Stimulated activated CD4-positive, alpha-beta T cell treated with anti-CD3 and anti-CD28 coated beads, Interleukin-15, amount 100 ng/mL, for 1 hour (primary cell): Measurements from ENCODE around the gene ZNF566.
"Not testable (repeated sequence)": the region's sequence is repeated elsewhere in the genome, so short reads cannot be mapped to it uniquely, and the experiment has no call there.

Source experiments
- DNase-seq, 2 donors: peaks; one replicate each; pipeline ENCODE4 v3.0.0-alpha.2; 2020; ENCODE audit warnings: low read depth in 1 of 2, low spot score in 1 of 2

The ZNF566 gene

DNA sequence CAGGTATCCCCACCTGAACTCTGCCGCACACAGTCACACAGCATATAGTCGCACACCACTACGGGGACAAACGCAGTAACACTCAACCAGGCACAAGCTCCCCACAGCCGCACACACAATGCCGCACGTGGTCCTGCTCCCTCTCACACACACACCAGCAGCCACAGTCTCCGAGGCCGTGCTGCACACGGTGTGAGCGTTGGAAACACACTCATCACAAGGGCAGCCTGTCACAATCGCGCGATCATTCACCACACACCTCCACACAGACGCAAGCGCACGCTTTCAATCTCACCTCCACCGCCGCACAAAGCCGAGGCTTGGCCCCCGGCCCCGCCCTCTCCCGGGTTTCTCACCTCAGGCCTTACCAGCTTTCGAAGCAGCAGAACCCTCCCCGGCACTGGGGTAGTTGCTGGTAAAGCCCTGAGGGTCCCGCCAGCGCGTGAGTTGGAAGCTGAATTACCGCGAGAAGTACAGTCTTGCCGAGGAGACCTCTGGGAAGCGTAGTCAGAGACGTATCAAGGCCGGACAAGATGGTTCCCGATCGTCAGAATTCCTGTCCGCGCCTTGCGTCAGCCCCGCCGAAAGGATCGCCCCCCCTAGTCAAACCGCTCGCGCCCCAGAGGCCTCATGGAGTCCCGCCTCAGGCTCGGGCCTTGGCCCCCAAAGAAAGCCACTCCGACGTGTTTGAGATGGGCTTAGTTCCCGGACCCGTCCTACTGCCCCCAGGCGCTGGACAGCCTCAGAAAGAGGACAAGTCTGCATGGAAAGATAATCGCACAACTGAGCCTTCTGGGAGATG lies at the start of gene ZNF566:
TSS of gene ZNF566 (minus strand) at position 444 of the 802 bp plus-strand sequence. CDS start 13,004 bp downstream, outside the sequence.
- DNase-seq: peak; percentile 84 to 87

- DNase-seq: no peak
Measured at GRCh38 chr19:36528921-36529518, 39.7 kb upstream of the ZNF566 start.

GRCh38 chr19:36528194-36528920 lies 39.0 kb upstream of the ZNF566 start, which contains the start of gene ZNF260:
ZNF260 (minus strand) TSS chr19:36528271; CDS start chr19:36515238, 13,033 bp downstream.
- peak; percentile 77 to 86 for DNase-seq

- no peak for DNase-seq
Measured at GRCh38 chr19:36527873-36528193, 38.5 kb upstream of the ZNF566 start.

GRCh38 chr19:36527341-36527740 lies 38.0 kb upstream of the ZNF566 start:
- DNase-seq: no peak

DNA sequence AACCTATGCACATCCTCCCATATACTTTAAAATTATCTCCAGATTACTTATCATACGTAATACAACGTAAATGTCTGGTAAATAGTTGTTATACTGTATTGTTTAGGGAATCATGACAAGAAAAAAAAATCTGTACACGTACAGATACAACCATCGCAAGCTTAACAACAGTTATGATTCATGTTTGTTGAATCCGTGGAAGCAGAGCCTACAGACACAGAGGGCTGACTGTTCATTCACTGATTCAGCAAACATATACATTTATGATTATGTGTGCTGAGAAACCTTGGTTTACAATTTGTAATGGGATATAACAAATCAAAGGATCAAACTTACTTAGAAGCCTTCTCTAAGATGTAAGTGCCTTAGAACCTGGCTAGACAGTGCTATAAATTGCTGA lies 37.2 kb upstream of the ZNF566 start:
- DNase-seq: no peak

DNA sequence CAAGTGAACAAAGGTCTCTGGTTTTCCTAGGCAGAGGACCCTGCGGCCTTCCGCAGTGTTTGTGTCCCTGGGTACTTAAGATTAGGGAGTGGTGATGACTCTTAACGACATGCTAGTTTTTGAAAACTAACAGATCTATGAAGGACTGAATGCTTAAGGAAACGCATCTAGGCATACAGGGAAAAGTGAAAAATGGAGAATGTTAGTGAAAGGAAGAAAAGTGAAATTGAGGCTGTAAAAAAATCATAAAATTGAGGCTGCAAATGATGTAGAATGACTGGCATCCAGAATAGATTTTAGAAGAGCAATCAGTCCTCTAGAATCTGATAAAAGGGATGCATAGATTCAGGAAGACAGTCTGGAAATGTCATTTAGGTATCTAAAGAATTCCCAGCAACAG lies 35.3 kb upstream of the ZNF566 start:
- DNase-seq: no peak

DNA sequence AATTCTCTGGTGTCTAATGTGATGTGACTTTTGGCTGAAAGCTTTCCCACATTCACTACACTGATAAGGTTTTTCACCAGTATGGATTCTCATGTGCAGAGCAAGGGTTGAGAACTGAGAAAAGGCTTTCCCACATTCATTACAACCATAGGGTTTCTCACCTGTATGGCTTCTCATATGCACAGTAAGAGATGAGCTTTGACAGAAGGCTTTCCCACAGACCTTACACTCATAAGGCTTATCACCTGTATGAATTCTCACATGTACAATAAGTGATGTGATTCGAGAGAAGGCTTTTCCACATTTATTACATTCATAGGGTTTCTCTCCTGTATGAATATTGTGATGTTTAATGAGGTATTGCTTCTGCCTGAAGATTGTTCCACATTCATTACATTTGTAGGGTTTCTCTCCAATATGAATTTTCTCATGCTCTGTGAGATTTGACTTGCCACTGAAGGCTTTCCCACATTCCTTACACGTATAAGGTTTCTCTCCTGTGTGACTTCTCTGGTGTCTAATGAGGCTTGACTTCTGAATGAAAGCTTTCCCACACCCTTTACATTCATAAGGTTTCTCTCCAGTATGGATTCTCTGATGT lies 24.8 kb upstream of the ZNF566 start:
- no peak for DNase-seq

- no peak for DNase-seq
Measured at GRCh38 chr19:36508325-36508724, 19.0 kb upstream of the ZNF566 start.

- DNase-seq: no peak
Measured at GRCh38 chr19:36501973-36502372, 12.6 kb upstream of the ZNF566 start.

DNA sequence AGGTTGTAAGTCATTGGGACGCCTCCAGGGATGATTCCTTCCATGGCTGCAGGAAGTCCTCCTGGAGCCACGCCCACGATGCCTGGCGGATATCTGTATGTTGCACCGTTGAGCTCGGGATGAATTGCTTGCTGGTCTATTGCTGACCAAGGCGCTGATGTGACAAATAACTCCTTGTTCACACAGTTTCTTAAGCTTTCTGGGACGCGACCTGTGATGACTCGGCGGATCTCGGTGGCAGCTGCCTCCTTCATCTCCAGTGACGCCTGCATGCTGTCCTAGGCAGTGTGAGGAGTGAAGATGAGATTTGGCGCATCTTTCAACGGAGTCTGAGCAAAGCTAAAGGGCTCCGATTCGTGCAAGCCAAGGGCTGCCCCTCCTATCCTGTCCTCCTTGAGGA lies 7.6 kb upstream of the ZNF566 start:
- DNase-seq: no peak

DNA sequence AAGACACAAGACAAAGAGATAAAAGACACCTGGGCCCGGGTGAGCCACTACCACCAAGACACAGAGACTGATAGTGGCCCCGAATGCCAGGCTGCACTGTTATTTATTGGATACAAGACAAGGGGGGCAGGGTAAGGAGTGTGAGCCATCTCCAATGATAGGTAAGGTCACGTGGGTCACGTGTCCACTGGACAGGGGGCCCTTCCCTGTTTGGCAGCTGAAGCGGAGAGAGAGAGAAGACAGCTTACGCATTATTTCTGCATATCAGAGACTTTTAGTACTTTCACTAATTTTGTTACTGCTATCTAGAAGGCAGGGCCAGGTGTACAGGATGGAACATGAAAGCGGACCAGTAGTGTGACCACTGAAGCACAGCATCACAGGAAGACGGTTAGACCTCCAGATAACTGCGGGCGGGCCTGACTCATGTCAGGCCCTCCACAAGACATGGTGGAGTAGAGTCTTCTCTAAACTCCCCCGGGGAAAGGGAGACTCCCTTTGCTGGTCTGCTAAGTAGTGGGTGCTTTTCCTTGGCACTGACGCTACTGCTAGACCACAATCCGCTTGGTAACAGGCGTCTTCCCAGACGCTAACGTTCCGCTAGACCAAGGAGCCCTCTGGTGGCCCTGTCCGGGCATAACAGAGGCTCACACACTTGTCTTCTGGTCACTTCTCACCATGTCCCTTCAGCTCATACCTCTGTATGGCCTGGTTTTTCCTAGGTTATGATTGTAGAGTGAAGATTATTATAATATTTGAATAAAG lies 3.5 kb upstream of the ZNF566 start:
- DNase-seq: not testable (repeated sequence)

- not testable (repeated sequence) for DNase-seq
Measured at GRCh38 chr19:36490846-36491245, 1.5 kb upstream of the ZNF566 start.

DNA sequence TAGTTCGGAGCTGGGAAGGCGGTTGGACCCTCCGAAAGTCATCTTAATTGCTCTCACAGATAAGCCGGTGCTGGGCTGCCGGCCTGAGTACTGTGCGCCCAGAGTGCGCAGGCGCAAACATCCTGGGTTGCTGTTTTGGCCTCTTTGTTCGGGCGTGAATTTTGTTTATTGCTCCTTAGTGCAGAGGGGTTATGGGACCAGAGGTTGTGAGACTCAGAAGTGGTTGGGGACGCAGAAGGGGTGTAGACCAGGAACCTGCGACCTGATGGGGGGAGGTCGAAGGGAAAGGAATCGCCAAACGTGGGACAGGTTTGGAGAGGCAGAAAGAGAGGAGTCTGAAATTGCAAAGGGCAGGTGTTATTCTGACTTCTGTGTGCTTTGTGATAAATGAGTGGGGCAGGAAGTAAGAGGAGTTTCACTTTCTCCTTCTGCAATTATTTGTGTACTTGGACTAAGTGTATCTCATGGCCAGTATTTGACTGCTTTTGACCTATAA lies 607 bp upstream of the ZNF566 start:
- peak in 1 of 2 donors; percentile 52 for DNase-seq

DNA sequence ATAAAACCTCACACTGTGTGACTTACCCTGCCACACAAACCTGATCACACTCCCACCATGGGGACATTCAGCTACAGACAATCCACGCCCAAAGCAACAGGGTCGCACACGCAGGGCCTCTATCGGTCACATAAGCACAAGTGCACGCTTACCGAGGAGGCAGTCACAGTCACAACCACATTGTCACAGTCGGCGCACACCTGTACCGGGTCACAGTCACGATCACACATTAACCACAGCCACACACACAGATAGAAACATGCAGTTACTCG lies 579 bp downstream of the ZNF566 start:
- peak in 1 of 2 donors; percentile 13 for DNase-seq

DNA sequence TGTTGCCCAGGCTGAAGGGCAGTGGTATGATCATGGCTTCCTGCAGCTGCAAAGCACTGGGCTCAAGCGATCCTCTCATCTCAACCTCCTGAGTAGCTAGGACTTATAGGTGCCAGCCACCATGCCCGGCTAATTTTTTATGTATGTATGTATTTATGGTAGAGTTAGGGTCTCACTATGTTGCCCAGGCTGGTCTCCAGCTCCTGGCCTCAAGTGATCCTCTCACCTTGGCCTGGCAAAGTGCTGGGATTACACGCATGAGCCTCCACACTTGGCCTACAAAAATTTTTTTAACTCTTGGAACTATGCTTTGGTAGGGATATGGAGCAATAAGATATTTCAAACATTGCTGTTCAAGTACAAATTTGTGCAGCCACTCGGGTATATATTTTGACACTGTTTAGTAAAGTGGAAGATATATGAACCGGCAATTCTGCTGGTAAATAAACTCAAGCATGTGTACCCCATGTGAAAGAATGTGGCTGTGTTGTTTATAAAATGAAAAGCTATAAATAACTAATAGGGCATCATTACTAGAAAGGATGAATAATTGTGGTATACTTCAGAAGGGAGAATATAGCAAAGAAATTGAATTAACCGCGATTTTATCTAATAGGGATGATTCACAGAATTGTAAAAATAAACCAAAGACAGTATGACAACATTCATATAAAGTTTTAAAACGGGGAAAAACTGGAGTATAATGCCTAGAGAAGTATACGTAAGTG lies 1.1 kb downstream of the ZNF566 start:
- DNase-seq: no peak

DNA sequence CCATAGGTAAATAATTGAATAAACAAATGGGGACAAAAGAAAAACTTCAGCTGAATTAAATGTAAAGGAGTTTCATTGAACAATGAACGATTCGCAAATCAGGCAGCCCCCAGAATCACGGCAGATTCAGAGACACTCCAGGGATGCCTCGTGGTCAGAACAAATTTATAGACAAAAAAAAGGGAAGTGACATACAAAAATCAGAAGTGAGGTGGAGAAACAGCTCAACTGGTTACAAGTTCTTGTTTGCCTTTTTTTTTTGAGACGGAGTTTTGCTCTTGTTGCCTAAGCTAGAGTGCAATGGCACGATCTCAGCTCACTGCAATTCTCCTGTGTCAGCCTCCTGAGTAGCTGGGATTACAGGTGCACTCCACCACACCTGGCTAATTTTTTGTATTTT lies 5.7 kb downstream of the ZNF566 start:
- DNase-seq: no peak

DNA sequence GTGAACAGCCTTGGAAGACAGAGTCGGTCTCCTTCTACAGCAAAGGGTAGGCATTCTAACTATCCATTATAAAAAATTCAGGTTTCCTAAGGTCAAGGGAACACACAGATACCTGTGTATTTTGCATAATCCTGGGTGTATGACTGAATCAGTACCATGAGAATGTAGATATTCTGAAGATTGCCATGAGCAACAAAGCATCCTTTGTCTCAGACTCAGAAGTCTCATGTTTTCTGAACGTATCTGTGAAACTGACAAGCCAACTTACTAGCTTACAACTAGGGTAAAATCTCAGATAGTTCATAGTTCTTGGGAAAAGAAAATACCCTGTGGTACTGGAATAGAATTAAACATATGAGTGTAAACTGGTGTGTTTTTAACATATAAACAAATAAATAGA lies 6.5 kb downstream of the ZNF566 start:
- no peak for DNase-seq

DNA sequence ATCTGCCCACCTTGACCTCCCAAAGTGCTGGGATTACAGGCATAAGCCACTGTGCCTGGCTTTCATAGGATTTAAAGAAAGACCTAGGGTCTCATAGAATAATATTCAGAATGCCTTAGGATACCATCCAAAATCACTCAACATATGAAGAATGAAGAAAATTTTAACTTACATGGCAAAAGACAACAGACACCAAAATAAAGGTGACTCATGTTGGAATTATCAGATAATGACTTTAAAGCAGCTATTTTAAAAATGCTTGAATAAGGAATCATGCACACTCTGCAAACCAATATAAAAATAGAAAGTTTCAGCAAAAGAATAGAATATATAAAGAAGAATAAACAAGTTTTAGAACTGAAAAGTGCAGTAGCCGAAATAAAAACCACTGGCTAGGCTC lies 29.3 kb downstream of the ZNF566 start:
- no peak for DNase-seq

- DNase-seq: no peak
Measured at GRCh38 chr19:36456831-36457230, 32.5 kb downstream of the ZNF566 start.
